GM18858 (cell line): ENCODE results near the gene LASP1NB.

Source experiments
- ATAC-seq: cut with Tn5 transposase; IDR thresholded peaks from one replicate; pipeline ENCODE4 v1.9.1; 2021; ENCODE audit not compliant: unreplicated experiment

The LASP1NB gene

DNA sequence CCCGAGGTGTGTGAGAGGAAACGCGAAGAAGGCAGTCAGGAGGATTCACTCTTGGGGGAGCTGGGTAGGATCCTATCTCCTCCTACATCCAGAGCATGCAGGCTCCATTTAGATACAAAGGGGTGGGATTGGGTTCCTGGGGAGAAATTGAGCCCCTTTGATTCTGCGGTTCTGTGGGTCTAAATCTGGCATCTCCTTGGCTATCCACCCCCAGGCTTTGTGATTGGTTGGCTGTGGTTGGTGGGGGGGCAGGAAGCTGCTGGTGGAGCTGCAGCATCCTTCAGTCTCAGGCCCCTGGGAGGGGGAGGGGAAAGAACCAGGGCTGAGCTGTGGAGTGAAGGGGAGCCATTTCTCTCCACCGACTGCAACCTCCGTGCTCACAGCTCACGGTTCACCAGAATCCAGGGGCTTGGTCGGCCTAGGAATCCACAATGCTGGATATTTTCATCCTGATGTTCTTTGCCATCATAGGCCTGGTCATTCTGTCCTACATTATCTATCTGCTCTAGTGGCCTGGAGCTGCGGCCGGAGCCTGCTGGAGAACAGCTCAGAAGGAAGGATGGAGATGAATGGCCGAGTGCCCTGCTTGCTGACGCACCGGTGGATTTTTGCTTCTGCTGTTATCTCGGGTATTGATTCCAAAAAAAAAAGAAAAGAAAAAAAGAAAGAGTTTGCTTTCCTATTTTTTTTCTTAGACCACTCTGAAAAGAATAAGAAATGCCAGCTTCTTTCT is at the start of gene LASP1NB:
LASP1NB (plus strand) TSS at position 352 of the 733 bp plus-strand sequence.
- ATAC-seq = no peak

DNA sequence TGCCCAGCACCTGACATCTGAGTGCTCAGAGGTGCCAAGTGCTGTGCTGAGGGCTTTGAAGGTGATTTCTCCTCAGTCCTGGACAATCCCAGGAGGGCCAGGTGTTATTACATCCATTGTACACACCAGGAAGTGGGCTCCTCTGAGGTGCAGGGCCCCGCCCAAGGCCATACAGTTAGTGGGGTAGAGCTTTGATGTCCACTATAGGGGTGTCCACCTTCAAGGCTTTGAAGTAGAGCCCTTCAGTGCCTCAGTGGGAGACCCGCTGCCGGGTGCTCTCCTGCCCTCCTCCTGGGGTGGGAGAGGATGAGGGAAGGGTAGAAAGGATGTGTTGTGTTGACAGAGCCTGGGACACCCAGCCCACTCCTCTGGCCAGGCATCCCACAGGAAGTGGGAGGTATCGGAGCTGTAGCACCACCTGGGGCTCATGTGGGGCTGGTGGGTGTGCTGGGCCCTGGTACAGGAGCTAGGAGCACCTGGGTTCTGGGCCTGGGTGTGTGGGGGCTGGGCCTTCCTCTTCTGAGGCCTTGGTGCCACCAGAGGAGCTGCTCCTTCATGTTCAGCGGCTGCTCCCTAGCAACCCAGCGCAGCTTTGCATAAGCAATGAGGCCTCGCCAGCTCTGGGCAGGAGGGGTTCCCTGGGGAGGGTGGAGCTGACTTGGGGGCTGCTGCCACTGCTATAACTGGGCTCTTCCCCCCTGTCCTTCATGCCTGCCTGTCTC is 48.1 kb upstream of the LASP1NB start:
- ATAC-seq = no peak

DNA sequence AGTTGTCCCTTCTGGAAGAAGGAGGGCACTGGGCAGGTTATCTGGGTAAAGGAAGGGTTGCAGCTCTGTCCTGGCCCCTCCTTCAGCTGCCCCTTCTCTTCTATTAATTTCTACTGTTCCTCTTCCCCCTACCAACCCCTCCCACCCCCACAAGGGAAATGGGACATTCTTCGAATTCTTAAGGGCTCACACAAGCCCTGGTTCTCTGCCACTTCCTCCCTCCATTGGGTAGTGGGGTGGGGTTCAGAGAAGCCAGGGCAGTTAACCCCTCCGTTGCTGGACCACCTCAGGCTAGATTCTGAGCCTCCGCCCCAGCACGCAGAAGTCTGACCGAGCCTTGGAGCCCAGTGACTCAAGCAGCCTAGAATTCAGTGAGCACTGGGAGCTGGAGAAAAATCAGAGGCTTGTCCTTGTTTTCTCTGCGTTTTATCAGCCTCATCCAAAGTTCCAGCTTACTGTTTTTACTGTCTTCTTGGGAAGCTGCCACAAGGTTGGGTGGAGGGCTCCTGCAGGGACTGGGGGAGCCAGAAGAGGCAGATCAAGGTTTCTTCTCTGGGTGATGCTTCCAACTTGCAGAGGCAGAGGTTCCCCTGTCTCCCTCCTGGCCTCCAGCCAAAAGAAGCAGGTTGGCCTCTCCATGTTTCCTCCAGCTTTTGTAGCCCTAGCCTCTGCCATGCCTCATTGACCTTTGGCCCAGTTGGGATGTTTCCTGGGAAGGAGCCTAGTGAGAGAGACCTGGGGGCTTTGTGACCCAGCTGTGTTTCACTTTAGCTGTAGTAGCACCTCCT is 45.3 kb upstream of the LASP1NB start:
- no peak for ATAC-seq

DNA sequence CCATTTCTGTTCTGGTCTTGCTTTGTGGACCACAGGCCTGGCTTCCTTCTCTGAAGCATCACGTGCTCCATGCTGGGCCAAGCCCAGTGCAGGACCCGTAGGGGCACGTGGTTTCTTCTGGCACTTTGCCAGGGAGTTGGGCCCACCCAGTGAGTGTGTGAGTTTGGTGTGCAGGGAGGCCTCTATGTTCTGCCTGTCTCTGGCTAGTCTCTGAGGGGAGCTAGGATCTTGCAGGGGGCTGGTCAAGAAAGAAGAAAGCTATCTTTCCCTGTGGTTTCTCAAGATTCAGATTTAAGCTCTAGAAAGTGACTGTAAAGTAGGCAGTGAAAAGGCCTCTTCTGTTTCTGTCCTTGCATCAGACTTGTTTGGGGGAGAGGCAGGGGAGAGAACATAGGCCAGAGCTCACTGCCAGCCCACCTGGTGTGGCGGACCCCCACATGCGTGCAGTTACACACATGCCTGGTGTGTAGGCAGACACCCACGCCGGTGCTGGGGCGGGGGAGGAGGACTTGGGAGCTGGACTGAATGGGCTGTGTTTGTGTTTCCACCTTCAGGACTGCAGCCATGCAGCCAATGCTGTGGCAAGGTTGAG is 43.7 kb upstream of the LASP1NB start:
- no peak for ATAC-seq

DNA sequence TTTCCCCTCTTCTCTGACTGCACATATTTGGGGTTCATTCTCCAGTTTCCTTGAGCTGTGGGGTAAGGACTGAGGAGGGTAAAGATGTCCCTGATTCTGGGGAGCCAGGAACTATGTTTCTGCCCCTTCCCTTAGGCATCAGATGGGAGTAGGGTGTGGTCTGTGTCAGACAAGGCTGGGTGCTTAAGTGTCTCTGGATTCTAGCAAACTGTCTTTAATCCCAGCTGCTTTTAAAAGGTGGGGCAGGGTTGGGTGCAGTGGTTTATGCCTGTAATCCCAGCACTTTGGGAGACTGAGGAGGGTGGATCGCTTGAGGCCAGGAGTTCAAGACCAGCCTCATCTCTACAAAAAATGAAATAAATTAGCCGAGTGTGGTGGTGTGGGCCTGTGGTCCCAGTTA is 42.5 kb upstream of the LASP1NB start:
- ATAC-seq = no peak

DNA sequence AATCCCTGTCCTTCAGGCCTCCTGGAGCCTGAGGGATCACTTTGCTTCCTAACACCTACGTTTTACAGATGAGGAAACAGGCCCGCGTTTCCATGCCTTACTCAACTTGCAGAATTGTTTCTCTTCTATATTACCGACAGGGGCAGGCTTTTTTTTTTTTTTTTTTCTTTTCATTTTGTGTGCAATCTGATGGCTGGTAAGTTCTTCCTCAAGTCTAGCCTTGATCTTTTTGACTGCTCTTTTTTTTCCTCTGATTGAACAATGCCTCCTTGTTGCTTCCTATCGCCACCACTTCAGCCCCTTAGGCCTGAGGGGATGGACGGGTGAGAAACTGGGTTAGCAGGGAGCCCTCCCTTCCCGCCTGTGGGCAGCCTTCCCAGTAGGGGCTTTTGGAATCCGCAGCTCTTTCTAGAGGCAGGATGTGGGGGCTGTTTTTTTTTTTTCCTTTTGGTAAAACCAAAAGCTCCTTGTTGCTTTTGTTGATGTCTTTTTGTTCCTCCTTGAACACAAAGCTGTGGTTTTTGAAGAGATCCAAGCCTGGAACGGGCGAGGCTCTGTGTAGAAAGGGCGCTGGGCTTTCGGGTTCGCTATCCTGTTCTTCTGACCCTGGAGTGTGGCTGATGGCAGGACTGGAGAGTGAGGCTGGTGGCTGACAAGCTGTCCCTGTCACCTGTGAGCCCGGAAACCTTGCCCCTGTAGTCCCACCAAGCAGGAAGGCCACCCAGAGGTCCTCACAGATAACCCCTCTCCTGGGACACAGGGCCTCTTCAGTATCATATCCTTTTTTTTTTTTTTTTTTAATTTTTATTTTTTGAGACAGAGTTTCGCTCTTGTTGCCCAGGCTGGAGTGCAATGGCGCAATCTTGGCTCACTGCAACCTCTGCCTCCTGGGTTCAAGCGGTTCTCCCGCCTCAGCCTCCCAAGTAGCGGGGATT is 41.6 kb upstream of the LASP1NB start:
- no peak for ATAC-seq

DNA sequence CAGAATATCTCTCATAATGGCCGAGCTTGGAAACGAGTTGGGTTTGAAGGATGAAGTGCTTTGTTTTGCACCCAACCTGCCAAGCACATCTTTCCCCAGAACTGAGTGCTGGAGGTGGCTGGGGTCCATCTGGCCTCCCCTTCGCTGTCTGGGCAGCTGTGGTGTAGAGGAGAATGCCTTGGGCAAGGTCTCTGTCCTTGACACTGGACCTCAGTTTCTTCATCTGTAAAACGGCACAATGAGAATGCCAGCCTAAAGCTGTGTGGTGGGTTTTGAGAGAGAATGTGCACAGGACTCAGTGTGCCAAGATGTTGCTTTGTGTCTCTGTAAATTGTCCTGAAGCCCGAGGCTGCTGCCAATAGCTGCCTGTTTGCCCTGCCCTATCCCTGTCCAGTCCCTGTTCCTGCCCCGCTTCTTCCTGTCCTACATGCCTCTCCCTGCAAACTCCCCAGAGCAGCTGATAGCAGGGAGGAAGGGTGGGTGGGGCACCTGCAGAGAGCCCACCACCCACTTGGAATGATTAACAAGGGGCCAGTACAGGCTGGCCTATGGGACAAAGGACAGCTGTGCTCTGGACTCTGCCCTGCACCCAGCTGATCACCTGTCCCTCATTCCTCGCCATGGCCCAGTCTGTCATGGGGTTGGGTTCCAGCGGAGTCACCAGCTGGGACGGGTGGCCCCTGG is 40.2 kb upstream of the LASP1NB start:
- no peak for ATAC-seq

DNA sequence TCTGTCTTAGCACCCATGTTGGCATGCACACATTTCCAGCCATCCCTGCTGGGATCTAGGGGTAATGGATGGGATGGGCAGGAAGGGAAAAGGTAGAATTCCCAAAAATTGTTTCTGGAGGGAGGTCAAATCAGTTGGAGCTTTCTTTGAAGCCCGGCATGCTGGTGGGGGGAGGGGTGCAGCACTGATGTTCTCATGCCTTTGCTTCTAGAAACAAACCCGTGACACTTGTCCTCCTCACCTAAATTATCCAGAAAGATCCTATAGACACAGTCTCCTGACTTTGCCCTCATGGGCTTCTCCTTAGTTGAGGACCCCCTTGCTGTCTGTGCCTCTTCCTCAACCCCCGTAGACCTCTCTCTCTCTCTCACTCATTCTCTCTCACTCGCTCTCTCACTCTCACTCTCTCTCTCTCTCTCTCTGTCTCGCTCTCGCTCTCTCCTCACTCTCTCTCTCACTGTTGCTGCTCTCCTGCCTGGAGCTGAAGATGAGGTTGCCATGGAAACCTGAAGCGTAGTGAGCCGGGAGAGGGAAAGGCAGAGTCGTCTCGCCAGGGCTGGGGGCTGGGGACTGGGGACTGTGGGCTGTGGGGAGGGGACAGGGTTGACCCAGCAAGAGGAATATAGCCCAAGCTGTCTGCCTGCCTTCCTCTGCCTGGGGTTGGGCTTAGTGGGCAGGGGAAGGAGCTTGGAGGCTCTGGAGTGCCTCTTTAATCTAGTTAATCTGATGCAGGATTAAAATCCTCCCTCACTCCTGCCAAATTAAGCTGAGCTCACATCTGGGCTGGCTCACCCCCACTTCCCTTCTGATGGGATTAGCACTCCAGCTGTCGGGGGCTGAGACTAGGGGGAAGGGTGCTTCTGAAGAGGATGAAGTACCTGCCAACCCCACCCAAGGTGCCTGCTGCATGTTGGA is 39.4 kb upstream of the LASP1NB start:
- ATAC-seq = no peak

DNA sequence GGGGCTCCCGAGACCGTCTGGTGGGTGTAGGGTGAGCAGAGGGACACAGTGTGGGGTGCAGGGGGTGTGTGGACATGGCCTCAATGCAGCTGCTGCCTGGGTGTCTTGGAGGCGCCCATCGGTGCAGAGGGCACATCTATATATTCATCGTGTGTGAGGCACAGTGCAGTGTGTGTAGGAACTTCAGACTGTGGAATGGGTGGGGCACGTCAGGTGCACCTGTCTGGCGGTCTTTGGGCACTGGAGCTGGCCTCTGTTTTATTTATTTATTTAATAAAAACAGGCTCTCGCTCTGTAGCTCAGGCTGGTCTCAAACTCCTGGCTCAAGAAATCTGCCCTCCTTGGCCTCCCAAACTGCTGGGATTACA is 38.8 kb upstream of the LASP1NB start:
- no peak for ATAC-seq

DNA sequence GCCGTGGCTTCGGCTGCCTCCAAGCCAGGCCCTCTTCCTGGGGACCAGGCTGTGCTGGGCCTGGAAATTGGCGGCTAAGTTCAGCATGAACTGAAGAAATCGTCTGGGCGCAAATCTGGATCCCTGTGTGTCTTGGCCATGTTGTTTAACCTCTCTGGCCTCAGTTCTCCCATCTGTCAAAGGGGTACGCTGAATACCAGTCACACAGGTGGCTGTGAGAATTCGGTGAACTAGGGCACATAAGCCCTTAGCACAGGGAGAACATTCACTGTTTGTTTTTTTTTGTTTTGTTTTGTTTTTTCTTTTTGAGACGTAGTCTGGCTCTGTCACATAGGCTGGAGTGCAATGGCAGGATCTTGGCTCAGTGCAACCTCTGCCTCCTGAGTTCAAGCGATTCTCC is 36.6 kb upstream of the LASP1NB start:
- ATAC-seq = no peak

DNA sequence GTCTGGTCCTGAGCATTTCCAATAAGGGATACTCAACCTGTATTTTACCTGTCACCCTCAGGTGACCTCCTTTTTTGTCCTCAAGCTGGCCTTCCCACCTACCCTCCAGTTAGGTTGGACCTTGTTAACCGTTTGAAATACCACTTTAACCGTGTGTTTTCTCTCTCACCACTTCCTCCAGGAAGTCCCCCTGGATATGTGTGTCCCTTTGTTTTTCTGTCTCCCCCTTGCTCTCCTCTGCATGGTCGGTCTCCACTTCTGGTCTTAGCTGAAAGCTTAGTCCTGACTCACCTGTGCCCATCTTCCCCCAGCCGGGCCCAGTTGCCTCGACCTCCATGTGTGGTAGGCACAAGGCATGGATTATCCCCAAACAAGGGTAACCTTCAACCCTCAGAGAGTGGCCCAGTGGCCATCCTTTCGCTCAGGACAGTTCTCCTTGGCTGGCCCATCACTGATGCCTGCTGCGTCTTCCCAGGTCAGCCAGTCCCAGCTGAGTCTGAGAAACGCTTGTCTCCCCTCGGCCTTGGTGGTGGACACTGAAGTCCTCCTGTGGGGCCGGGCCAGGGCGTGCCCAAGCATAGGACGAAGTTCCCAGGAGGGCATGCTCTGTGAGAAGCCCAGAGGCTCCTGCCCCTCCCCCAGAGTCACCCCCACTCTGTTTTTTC is 35.5 kb upstream of the LASP1NB start:
- no peak for ATAC-seq

DNA sequence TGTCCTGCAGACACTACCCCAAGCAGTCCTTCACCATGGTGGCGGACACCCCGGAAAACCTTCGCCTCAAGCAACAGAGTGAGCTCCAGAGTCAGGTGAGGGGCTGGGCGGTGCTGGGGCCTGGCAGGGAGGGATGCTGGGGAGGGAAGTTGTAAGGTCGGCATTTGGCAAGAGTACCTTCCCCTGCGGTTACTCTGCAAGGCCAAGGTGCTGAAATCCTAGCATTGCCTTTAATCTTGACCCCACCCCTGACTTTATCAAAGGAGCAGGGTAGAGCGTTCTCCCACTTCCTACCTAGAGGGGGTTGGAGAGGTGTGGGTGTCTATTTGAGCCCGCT is 35.0 kb upstream of the LASP1NB start:
- no peak for ATAC-seq

DNA sequence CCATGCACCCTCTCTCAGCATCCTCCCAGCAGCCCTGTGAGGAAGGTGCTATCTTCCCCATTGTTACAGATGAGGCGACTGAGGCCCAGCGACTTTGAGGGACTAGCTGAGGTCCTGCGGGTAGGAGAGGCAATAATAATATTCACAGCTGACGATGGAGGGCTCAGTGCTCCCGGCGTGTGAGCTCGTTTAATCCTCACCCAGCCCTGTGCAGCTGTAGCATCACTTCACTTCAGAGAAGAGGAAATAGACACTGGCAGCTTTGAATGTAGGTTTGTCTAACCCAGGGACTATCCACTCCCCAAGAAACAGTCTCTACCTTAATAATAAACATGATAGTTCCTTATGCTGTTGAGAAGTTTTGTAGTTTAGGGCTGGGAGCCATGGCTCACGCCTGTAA is 34.0 kb upstream of the LASP1NB start:
- no peak for ATAC-seq

DNA sequence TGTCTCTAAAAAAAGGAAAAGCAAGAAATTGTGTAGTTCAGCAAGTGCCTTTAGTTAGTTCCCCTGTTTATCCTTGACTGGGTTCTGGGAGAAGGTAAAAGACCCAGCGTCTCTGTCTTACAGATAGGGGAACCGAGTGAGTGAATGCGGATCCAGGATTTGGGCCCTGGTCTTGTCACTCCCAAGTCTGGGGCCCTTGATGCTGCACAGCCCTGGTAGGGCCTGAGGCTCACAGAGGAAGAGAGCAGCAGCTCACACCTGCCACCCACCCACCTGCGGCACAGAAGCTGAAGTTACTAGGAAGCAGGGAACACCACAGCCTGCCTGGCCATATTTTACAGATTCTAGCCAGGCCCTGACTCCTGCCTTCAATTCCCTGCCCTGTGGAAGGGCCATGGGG is 33.3 kb upstream of the LASP1NB start:
- ATAC-seq = no peak

DNA sequence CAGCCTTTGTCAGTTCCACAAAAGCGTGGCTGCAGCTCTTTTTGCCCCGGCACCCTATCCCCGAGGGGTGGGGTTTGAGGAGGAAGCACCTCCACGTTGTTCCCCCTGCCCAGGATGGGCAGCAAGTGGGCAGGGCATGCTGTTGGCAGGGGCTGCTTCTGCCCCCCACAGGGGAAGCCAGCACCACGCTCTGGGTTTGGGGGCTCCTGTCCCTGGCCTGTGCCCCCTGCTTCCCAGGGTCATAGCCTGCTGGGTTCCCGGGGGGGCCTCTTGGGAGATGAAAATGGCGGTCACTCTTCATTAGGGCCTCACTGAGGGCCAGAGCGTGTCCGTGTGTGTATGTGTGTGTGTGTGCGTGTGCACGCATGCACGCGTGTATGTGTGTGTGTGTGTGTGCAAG is 32.8 kb upstream of the LASP1NB start:
- ATAC-seq = no peak

DNA sequence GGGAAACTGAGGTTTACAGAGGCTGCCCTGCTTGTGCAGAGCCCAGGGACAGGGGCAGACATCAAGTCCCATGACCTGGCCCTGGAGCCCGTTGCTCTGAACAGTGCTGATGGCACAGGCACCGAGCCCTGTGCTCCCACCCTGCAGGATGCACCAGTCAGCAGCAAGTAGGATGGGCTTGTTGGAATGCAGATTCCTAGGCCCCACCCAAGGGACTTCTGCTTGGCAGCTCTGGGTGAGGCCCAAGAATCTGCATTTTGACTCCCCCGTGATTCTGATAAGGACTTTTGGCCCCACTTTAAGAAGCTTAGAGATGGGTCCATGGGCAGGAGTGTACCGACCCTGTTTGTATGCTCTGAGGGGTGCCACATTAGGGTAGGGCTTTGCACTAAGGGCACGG is 32.3 kb upstream of the LASP1NB start:
- no peak for ATAC-seq

DNA sequence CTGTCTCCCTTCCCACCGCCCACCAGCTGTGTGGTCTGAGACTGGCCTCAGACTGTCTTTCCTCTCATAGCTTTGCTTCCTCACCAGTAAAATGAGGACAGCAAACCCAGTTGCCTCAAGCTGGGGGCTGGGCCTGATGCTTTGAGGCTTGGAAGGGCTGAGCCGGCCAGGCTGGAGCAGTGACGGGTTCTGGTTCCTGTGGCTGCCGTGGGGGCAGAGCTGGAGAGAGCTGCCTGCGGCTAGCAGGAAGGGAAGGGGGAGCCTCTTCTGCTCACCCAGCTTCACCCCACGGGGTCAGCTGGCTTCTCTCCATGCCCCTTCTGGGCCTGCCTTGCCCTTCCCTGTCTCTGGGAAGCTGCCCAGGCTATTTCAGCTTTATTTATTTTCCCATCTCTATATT is 31.8 kb upstream of the LASP1NB start:
- no peak for ATAC-seq

DNA sequence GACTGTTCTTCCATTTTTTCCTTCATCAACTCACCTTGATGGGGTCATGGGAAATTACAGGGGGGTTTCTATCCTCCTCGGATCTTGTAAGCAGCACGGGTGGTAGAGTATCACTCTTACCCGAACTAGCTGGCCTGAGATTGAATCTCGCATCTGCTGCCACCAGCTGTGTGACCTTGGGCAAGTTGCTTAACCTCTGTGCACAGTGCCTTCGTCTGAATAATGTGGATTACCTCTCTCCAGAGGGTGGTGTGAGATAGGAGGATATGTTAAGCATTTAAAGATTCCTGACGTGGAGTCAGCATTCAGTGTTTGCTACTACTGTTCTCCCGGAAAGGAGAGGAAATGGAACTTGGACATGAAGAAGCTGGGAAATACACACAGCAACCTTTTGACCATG is 31.1 kb upstream of the LASP1NB start:
- no peak for ATAC-seq
